ENCODE results near the gene VWA8.

DNA sequence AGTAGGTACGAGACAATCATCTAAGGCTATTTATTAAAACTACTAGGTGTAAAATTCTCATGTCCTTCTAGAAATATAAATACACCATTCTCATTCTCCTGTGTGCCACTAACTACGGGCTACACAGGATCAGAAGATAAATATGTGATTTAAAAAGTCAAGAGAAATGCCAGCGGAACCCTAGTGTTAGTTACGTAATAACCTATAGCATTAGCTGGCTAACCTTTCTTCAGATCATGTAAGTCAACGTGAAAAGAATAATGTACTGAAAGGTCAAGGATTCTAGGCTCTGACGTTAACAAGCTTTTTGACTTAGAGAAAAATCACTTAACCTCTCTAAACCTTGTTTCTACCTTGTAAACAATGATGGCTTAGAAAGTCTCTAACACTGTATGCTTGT, 381.7 kb downstream of the VWA8 start:
- TF ChIP-seq, protein P1, sequence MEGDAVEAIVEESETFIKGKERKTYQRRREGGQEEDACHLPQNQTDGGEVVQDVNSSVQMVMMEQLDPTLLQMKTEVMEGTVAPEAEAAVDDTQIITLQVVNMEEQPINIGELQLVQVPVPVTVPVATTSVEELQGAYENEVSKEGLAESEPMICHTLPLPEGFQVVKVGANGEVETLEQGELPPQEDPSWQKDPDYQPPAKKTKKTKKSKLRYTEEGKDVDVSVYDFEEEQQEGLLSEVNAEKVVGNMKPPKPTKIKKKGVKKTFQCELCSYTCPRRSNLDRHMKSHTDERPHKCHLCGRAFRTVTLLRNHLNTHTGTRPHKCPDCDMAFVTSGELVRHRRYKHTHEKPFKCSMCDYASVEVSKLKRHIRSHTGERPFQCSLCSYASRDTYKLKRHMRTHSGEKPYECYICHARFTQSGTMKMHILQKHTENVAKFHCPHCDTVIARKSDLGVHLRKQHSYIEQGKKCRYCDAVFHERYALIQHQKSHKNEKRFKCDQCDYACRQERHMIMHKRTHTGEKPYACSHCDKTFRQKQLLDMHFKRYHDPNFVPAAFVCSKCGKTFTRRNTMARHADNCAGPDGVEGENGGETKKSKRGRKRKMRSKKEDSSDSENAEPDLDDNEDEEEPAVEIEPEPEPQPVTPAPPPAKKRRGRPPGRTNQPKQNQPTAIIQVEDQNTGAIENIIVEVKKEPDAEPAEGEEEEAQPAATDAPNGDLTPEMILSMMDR (IDR thresholded peaks at IDR 0.05): no peak
- TF ChIP-seq POLR2A (IDR thresholded peaks at IDR 0.05): no peak

All from breast epithelium (tissue), 3 donors.